HepG2 (cell line): ENCODE results near the gene VPS52. TPM values are rescaled to one million over a fixed set of nuclear protein-coding genes. Genes with fewer than 3 reads are reported as not detected.

Experiments
- EED ChIP-seq: sonication (generic); formaldehyde crosslinking; IDR thresholded peaks from 2 replicates; pipeline ENCODE4 v1.5.0; 2020; ENCODE audit warnings: mild to moderate bottlenecking, missing genetic modification reagents
- FOSL2 ChIP-seq: sonication (generic); formaldehyde crosslinking; IDR thresholded peaks from 2 replicates; pipeline ENCODE4 v1.4.0; 2020; ENCODE audit warnings: missing genetic modification reagents
- HOXD1 ChIP-seq: sonication (generic); formaldehyde crosslinking; IDR thresholded peaks from 2 replicates; pipeline ENCODE4 v1.5.0; 2020; ENCODE audit warnings: missing genetic modification reagents
- KLF16 ChIP-seq, 2 experiments: sonication (generic) in 1 of 2; formaldehyde crosslinking in 1 of 2; IDR thresholded peaks; 2 replicates each; pipeline versions ENCODE4 v1.6.1 to v1.8.0; 2016 to 2023; ENCODE audit warnings: missing genetic modification reagents in 2 of 2, missing compliant biosample characterization in 1 of 2
- MIER3 ChIP-seq: IDR thresholded peaks from 2 replicates; pipeline ENCODE4 v1.6.1; 2016; ENCODE audit warnings: missing compliant biosample characterization, borderline replicate concordance
- MYC ChIP-seq: sonication (generic); formaldehyde crosslinking; IDR thresholded peaks from 2 replicates; pipeline ENCODE4 v1.9.0; 2021; ENCODE audit warnings: missing genetic modification reagents, borderline replicate concordance
- NFKB2 ChIP-seq: sonication (generic); formaldehyde crosslinking; IDR thresholded peaks from 2 replicates; pipeline ENCODE4 v1.4.0; 2020; ENCODE audit warnings: missing genetic modification reagents, borderline replicate concordance
- RAD51 ChIP-seq: fragments of 450-650 bp; IDR thresholded peaks from 2 replicates; pipeline ENCODE4 v1.6.1; 2016; ENCODE audit warnings: borderline replicate concordance
- SIX4 ChIP-seq: sonication (generic); formaldehyde crosslinking; IDR thresholded peaks from 2 replicates; pipeline ENCODE4 v1.4.0; 2020; ENCODE audit warnings: missing genetic modification reagents
- SOX5 ChIP-seq: IDR thresholded peaks from 2 replicates; pipeline ENCODE4 v1.6.1; 2016; ENCODE audit warnings: borderline replicate concordance
- SP5 ChIP-seq: IDR thresholded peaks from 2 replicates; pipeline ENCODE4 v1.6.1; 2016; ENCODE audit warnings: low read depth, borderline replicate concordance
- ZNF160 ChIP-seq: sonication (generic); formaldehyde crosslinking; IDR thresholded peaks from 2 replicates; pipeline ENCODE4 v1.8.0; 2022; ENCODE audit warnings: mild to moderate bottlenecking, inconsistent platforms, missing genetic modification reagents
- ZNF460 ChIP-seq: sonication (generic); formaldehyde crosslinking; IDR thresholded peaks from 2 replicates; pipeline ENCODE4 v1.5.1; 2020; ENCODE audit warnings: missing genetic modification reagents, mild to moderate bottlenecking, borderline replicate concordance
- ZNF501 ChIP-seq: sonication (generic); formaldehyde crosslinking; IDR thresholded peaks from 2 replicates; pipeline ENCODE4 v1.5.1; 2020; ENCODE audit warnings: mild to moderate bottlenecking, moderate library complexity, missing genetic modification reagents
- ZNF749 ChIP-seq: sonication (generic); formaldehyde crosslinking; IDR thresholded peaks from 2 replicates; pipeline ENCODE4 v1.8.0; 2022; ENCODE audit warnings: mild to moderate bottlenecking, missing genetic modification reagents, moderate library complexity, borderline replicate concordance
- ZNF75D ChIP-seq: sonication (generic); formaldehyde crosslinking; IDR thresholded peaks from 2 replicates; pipeline ENCODE4 v1.8.1; 2023; ENCODE audit warnings: missing genetic modification reagents, mild to moderate bottlenecking, borderline replicate concordance
- ZNF772 ChIP-seq: sonication (generic); formaldehyde crosslinking; IDR thresholded peaks from 2 replicates; pipeline ENCODE4 v1.5.0; 2020; ENCODE audit warnings: mild to moderate bottlenecking, missing genetic modification reagents
- polyA plus RNA-seq, 8 experiments: library from polyadenylated mRNA; depleted of rRNA in 3 of 8; stranded (reverse) in 7 of 8; unstranded in 1 of 8; fragments of >200 nt; fragmentation: Illumina TruSeq in 4 of 8; extraction: Trizol in 4 of 8; gene quantifications; 2 replicates each; pipeline versions ENCODE4 v1.2.1 to v1.2.3, GENCODE V29; 2011 to 2016; ENCODE audit warnings: low read depth in 4 of 8, missing spikeins in 1 of 8, mixed read lengths in 1 of 8; ENCODE audit not compliant: insufficient read depth in 1 of 8
- total RNA-seq, 5 experiments: library from RNA; depleted of rRNA; stranded (reverse); fragments of >200 nt; fragmentation: Illumina TruSeq; extraction: Trizol; gene quantifications; 2 replicates each; pipeline ENCODE4 v1.2.3, GENCODE V29; 2016; ENCODE audit warnings: low read depth in 1 of 5
- TF ChIP-seq, protein P1 (sequence below): IDR thresholded peaks from 2 replicates; pipeline ENCODE4 v1.4.0; 2020; ENCODE audit warnings: mild to moderate bottlenecking, missing genetic modification reagents
- TF ChIP-seq, protein P2 (sequence below): sonication (generic); formaldehyde crosslinking; IDR thresholded peaks from 2 replicates; pipeline ENCODE4 v1.5.0; 2020; ENCODE audit warnings: mild to moderate bottlenecking, missing genetic modification reagents, moderate library complexity
- TF ChIP-seq, protein P3 (sequence below): sonication (generic); formaldehyde crosslinking; IDR thresholded peaks from 2 replicates; pipeline ENCODE4 v1.4.0; 2020; ENCODE audit warnings: mild to moderate bottlenecking, missing genetic modification reagents
- TF ChIP-seq, protein P4 (sequence below): sonication (generic); formaldehyde crosslinking; IDR thresholded peaks from 2 replicates; pipeline ENCODE4 v1.8.1; 2023; ENCODE audit warnings: mild to moderate bottlenecking, missing genetic modification reagents, borderline replicate concordance

Gene VPS52
- total and polyA plus RNA-seq, 2 of the 13 experiments (the other 11 are each of a cell fraction or from before 2014, with no cell fraction given), result 48.9 to 85.5 TPM

DNA sequence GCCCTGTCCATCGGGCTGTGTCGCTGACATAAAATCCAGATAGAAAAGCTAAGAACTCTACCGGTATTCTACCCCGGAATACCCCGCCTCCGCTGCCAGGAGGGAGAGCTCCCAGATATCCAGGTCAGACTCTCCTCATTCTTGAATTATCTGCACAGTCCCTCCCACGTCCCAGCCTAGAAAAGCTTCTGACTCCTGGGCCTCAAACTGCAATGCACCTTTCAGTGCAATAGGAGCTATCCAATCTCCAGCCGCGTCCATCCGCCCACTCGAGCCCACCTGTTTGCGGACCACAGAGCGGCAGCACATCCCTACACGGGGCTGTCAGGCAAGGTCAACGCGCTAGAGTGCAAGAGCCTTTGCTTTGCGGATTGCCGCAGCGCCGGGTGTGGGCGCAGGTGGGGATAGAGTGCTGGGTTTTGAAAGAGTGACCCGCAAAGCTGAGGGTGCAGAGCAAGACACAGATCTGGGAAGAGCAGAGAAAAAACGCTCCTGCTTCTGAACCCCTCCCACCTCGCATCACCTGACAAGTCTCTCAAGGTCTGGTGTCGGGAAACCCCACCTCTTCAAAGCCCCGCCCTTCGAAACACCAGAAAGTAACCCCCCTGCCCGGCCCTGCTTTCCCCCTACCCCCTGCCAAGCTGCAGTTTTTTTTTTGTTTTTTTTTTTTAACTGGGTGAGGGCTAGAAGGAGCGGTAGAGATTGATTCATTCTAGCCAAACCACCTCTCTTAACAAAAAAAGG lies 40.9 kb upstream of the VPS52 start (continued):
- no peak for TF ChIP-seq SIX4 (CRISPR knock-in tag)
- TF ChIP-seq NFKB2 (CRISPR knock-in tag), result peak; percentile 46; the same call in 1 of the 2 replicates
- peak; percentile 39; the same call in 1 of the 2 replicates for TF ChIP-seq SOX5 (CRISPR knock-in tag)
- TF ChIP-seq KLF16 (CRISPR knock-in tag; IDR thresholded peaks at IDR 0.05), result peak in 1 of 2 experiments; percentile 75; a peak in 2 of 4 replicates
- TF ChIP-seq HOXD1 (CRISPR knock-in tag), result no peak
- TF ChIP-seq RAD51, result no peak
- TF ChIP-seq MIER3 (CRISPR knock-in tag), result peak; percentile 34; the same call in 1 of the 2 replicates
- TF ChIP-seq, protein P1, sequence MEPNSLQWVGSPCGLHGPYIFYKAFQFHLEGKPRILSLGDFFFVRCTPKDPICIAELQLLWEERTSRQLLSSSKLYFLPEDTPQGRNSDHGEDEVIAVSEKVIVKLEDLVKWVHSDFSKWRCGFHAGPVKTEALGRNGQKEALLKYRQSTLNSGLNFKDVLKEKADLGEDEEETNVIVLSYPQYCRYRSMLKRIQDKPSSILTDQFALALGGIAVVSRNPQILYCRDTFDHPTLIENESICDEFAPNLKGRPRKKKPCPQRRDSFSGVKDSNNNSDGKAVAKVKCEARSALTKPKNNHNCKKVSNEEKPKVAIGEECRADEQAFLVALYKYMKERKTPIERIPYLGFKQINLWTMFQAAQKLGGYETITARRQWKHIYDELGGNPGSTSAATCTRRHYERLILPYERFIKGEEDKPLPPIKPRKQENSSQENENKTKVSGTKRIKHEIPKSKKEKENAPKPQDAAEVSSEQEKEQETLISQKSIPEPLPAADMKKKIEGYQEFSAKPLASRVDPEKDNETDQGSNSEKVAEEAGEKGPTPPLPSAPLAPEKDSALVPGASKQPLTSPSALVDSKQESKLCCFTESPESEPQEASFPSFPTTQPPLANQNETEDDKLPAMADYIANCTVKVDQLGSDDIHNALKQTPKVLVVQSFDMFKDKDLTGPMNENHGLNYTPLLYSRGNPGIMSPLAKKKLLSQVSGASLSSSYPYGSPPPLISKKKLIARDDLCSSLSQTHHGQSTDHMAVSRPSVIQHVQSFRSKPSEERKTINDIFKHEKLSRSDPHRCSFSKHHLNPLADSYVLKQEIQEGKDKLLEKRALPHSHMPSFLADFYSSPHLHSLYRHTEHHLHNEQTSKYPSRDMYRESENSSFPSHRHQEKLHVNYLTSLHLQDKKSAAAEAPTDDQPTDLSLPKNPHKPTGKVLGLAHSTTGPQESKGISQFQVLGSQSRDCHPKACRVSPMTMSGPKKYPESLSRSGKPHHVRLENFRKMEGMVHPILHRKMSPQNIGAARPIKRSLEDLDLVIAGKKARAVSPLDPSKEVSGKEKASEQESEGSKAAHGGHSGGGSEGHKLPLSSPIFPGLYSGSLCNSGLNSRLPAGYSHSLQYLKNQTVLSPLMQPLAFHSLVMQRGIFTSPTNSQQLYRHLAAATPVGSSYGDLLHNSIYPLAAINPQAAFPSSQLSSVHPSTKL (CRISPR knock-in tag), result peak; percentile 32; the same call in 1 of the 2 replicates
- TF ChIP-seq EED (CRISPR knock-in tag), result peak; percentile 81
- peak; percentile 44; the same call in 1 of the 2 replicates for TF ChIP-seq ZNF75D (CRISPR knock-in tag)
- no peak for TF ChIP-seq ZNF460 (CRISPR knock-in tag)
- TF ChIP-seq, protein P2, sequence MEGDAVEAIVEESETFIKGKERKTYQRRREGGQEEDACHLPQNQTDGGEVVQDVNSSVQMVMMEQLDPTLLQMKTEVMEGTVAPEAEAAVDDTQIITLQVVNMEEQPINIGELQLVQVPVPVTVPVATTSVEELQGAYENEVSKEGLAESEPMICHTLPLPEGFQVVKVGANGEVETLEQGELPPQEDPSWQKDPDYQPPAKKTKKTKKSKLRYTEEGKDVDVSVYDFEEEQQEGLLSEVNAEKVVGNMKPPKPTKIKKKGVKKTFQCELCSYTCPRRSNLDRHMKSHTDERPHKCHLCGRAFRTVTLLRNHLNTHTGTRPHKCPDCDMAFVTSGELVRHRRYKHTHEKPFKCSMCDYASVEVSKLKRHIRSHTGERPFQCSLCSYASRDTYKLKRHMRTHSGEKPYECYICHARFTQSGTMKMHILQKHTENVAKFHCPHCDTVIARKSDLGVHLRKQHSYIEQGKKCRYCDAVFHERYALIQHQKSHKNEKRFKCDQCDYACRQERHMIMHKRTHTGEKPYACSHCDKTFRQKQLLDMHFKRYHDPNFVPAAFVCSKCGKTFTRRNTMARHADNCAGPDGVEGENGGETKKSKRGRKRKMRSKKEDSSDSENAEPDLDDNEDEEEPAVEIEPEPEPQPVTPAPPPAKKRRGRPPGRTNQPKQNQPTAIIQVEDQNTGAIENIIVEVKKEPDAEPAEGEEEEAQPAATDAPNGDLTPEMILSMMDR (CRISPR knock-in tag), result peak; percentile 63
- TF ChIP-seq ZNF749 (CRISPR knock-in tag), result peak; percentile 53; the same call in 1 of the 2 replicates
- peak; percentile 59; the same call in 1 of the 2 replicates for TF ChIP-seq MYC (CRISPR knock-in tag)
- TF ChIP-seq ZNF501 (CRISPR knock-in tag), result peak; percentile 44; the same call in 1 of the 2 replicates
- 0 out of 2 replicates have a peak, but pooled peaks have one; percentile 30 for TF ChIP-seq SP5 (CRISPR knock-in tag)
- TF ChIP-seq ZNF772 (CRISPR knock-in tag), result peak; percentile 77; the same call in 1 of the 2 replicates
- no peak for TF ChIP-seq ZNF160 (CRISPR knock-in tag)
- TF ChIP-seq, protein P3, sequence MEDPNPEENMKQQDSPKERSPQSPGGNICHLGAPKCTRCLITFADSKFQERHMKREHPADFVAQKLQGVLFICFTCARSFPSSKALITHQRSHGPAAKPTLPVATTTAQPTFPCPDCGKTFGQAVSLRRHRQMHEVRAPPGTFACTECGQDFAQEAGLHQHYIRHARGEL (CRISPR knock-in tag), result peak; percentile 61; the same call in 1 of the 2 replicates
- TF ChIP-seq, protein P4, sequence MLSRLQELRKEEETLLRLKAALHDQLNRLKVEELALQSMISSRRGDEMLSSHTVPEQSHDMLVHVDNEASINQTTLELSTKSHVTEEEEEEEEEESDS (CRISPR knock-in tag), result no peak
- peak; percentile 51 for TF ChIP-seq FOSL2 (CRISPR knock-in tag)
